ENCODE measurements around the gene BTBD9.

DNA sequence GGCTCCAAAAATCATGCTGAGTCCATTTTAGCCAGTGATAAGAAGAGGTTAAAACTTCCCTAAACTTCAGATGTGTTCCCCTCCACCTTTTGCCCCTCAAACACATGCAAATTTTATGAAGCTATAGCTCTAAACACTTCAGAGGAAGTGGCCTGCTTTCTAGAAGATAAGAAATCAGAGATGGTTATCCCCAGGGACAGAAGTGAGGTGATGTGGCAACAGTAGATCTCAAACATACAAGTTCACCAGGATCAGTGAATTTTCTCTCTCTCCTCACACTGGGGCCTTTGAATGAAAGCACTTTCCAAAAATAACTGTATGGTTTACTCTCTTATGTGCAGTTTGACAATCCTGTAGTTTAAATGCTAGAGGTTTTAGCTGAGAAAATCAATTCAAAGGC is 332.0 kb downstream of the BTBD9 start:
- TF ChIP-seq, protein P1, sequence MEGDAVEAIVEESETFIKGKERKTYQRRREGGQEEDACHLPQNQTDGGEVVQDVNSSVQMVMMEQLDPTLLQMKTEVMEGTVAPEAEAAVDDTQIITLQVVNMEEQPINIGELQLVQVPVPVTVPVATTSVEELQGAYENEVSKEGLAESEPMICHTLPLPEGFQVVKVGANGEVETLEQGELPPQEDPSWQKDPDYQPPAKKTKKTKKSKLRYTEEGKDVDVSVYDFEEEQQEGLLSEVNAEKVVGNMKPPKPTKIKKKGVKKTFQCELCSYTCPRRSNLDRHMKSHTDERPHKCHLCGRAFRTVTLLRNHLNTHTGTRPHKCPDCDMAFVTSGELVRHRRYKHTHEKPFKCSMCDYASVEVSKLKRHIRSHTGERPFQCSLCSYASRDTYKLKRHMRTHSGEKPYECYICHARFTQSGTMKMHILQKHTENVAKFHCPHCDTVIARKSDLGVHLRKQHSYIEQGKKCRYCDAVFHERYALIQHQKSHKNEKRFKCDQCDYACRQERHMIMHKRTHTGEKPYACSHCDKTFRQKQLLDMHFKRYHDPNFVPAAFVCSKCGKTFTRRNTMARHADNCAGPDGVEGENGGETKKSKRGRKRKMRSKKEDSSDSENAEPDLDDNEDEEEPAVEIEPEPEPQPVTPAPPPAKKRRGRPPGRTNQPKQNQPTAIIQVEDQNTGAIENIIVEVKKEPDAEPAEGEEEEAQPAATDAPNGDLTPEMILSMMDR (IDR thresholded peaks at IDR 0.05 in 8 of 11, conservative IDR thresholded peaks at IDR 0.05 in 3 of 11), result no peak
- TF ChIP-seq POLR2A (IDR thresholded peaks at IDR 0.05), result no peak
